Gastrocnemius medialis (tissue), 4 donors: Measurements from ENCODE around the gene DSC2. TPM values are rescaled to one million over a fixed set of nuclear protein-coding genes. Genes with fewer than 3 reads are reported as not detected.
"Not testable (repeated sequence)": the region's sequence is repeated elsewhere in the genome, so short reads cannot be mapped to it uniquely, and the experiment has no call there.

Experiments used
- ATAC-seq, 2 donors: fragments of 150-250 bp; one replicate each; pipeline ENCODE4 v1.9.1; 2016
- DNase-seq, 2 donors: peaks; one replicate each; pipeline ENCODE4 v3.0.0-alpha.2; 2019
- H3K27ac ChIP-seq, 4 donors: fragments of 200-600 bp; sonication (generic); 1 replicate in 1 of 4; 2 replicates in 3 of 4; pipeline ENCODE4 v1.5.1; 2016 to 2018; ENCODE audit warnings: mild to moderate bottlenecking in 2 of 4, moderate library complexity in 1 of 4
- H3K27me3 ChIP-seq, 3 donors: fragments of 200-600 bp; sonication (generic) in 2 of 3; 1 replicate in 1 of 3; 2 replicates in 2 of 3; pipeline versions ENCODE4 v1.5.1 to v1.6.0; 2016 to 2019; ENCODE audit warnings: mild to moderate bottlenecking in 1 of 3, moderate library complexity in 1 of 3
- H3K36me3 ChIP-seq, 2 donors: fragments of 200-600 bp; sonication (generic) in 1 of 2; one replicate each; pipeline ENCODE4 v1.5.1; 2017 to 2018
- H3K4me1 ChIP-seq, 2 donors: fragments of 200-600 bp; sonication (generic) in 1 of 2; one replicate each; pipeline ENCODE4 v1.5.1; 2016 to 2017; ENCODE audit warnings: mild to moderate bottlenecking in 2 of 2
- H3K4me3 ChIP-seq, 4 donors: fragments of 200-600 bp; sonication (generic) in 3 of 4; 1 replicate in 1 of 4; 2 replicates in 3 of 4; pipeline ENCODE4 v1.5.1; 2016 to 2019; ENCODE audit warnings: mild to moderate bottlenecking in 2 of 4
- H3K9me3 ChIP-seq, 3 donors: fragments of 200-600 bp; sonication (generic) in 2 of 3; 1 replicate in 1 of 3; 2 replicates in 2 of 3; pipeline ENCODE4 v1.5.1; 2016 to 2019
- CTCF ChIP-seq, 5 experiments: fragments of 450-650 bp in 3 of 5; fragments of 200-600 bp in 2 of 5; sonication (generic) in 2 of 5; IDR thresholded peaks in 4 of 5; conservative IDR thresholded peaks in 1 of 5; 1 replicate in 4 of 5; 2 replicates in 1 of 5; pipeline ENCODE4 v1.5.1; 2016 to 2019; ENCODE audit warnings: antibody characterized with exemption in 5 of 5, mild to moderate bottlenecking in 3 of 5, moderate library complexity in 3 of 5
- POLR2A ChIP-seq, 2 donors: fragments of 450-650 bp; IDR thresholded peaks; one replicate each; pipeline ENCODE4 v1.6.1; 2017; ENCODE audit warnings: antibody characterized with exemption in 2 of 2, mild to moderate bottlenecking in 2 of 2, moderate library complexity in 2 of 2
- in situ Hi-C, 4 donors: fragments of 200-750 bp; cut with MboI; loops; one replicate each; pipeline versions ENCODE4 v1.15.0 to v1.8.0; 2017; ENCODE audit warnings: low sequenced_read_pairs in 4 of 4
- intact Hi-C: fragments of 100-400 bp; cut with DNase I; formaldehyde crosslinking; loops from one replicate; pipeline ENCODE4 v1.15.1; 2023; ENCODE audit warnings: low total_unique reads
- total RNA-seq, 4 donors: library from RNA; depleted of rRNA; stranded (reverse); fragments of >200 nt; gene quantifications; one replicate each; pipeline versions ENCODE4 v1.1.0 to v1.2.3, GENCODE V29; 2016

Gene DSC2
- total RNA-seq, 4 donors from 2014 or later, result 0.56 to 1.2 (median 0.73) TPM

- Histone ChIP-seq H3K4me1 (no peaks in the 10 kb centered on the region), H3K4me3 (no peak overlapping the region), H3K27ac (no peak overlapping the region), H3K27me3 (no peaks in the 10 kb centered on the region), H3K9me3 (no peaks in the 10 kb centered on the region), H3K36me3 (no peaks in the 10 kb centered on the region)
- ATAC-seq, result no peak
- TF ChIP-seq CTCF (IDR thresholded peaks at IDR 0.05 in 4 of 5, conservative IDR thresholded peaks at IDR 0.05 in 1 of 5) (no peak), POLR2A (IDR thresholded peaks at IDR 0.05) (no peak)
- in situ Hi-C loops, result no loop called here
- DNase-seq, result no peak
- intact Hi-C loops, result no loop called here
These were observed 36.5 kb upstream of the DSC2 start for GRCh38 chr18:31138709-31139108.

GRCh38 chr18:31134988-31135529, 32.8 kb upstream of the DSC2 start:
- Histone ChIP-seq H3K36me3 (no peaks in the 10 kb centered on the region), H3K9me3 (no peaks in the 10 kb centered on the region), H3K4me1 (no peaks in the 10 kb centered on the region), H3K27me3 (no peaks in the 10 kb centered on the region), H3K4me3 (no peak overlapping the region), H3K27ac (no peak overlapping the region)
- ATAC-seq (no peak), DNase-seq (no peak)
- in situ Hi-C loops, result no loop called here
- no peak for TF ChIP-seq POLR2A (IDR thresholded peaks at IDR 0.05)
- TF ChIP-seq CTCF (IDR thresholded peaks at IDR 0.05 in 4 of 5, conservative IDR thresholded peaks at IDR 0.05 in 1 of 5), result no peak
- intact Hi-C loops, result no loop called here

DNA sequence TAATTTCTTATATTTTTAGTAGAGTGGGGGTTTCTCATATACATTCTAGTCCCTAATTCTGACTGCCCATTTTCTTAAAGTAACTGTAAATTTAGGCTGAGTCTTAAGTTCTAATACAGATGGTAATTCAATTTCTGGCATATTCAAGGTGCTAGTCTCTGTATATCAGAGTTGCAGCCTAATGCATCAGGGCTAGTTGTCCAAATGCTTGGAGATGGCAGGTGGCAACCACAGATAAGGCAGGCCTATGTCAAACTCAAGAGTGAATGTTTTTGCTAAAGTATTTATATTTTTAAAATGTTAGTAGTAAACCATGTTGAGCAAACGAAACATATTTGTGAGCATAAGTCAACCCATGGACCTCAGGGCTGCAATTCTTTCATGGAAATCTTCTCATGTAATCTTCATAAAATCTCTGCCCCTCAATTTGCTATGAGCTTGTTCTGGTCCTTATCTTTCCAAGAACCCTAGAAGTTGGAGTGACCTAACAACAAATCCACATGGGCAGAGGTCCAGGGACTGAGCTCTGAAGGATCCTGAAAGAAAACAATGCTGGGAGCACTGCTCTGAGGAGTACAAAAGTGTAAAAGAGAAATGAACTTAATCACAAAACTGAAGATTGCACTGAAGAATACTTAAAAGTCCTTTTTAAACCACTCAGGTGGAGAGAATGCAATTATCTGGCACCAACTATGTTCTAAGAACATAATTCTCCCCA, 27.3 kb upstream of the DSC2 start:
- no peaks in the 10 kb centered on the region for H3K27me3 ChIP-seq
- in situ Hi-C loops (no loop called here), intact Hi-C loops (no loop called here)
- DNase-seq (no peak), ATAC-seq (no peak)
- no peaks in the 10 kb centered on the region for H3K4me1 ChIP-seq
- no peaks in the 10 kb centered on the region for H3K9me3 ChIP-seq
- no peak overlapping the region for H3K27ac ChIP-seq
- no peaks in the 10 kb centered on the region for H3K36me3 ChIP-seq
- TF ChIP-seq POLR2A (IDR thresholded peaks at IDR 0.05), result no peak
- TF ChIP-seq CTCF (IDR thresholded peaks at IDR 0.05 in 4 of 5, conservative IDR thresholded peaks at IDR 0.05 in 1 of 5), result no peak
- no peak overlapping the region for H3K4me3 ChIP-seq

- intact Hi-C loops (no loop called here), in situ Hi-C loops (no loop called here)
- H3K4me3 ChIP-seq, result no peak overlapping the region
- TF ChIP-seq POLR2A (IDR thresholded peaks at IDR 0.05) (no peak), CTCF (IDR thresholded peaks at IDR 0.05 in 4 of 5, conservative IDR thresholded peaks at IDR 0.05 in 1 of 5) (no peak)
- no peak overlapping the region for H3K27ac ChIP-seq
- no peaks in the 10 kb centered on the region for H3K4me1 ChIP-seq
- no peak for ATAC-seq
- no peaks in the 10 kb centered on the region for H3K9me3 ChIP-seq
- DNase-seq, result no peak
- H3K36me3 ChIP-seq, result no peaks in the 10 kb centered on the region
- H3K27me3 ChIP-seq, result no peaks in the 10 kb centered on the region
These were observed 23.7 kb upstream of the DSC2 start for GRCh38 chr18:31125878-31126277.

- H3K9me3 ChIP-seq, in situ Hi-C loops, H3K4me3 ChIP-seq, intact Hi-C loops, H3K36me3 ChIP-seq, ATAC-seq, DNase-seq, H3K27ac ChIP-seq, H3K4me1 ChIP-seq, H3K27me3 ChIP-seq: not testable (repeated sequence)
These were observed 20.9 kb upstream of the DSC2 start for GRCh38 chr18:31123125-31123524.
